Colonic mucosa (tissue), 4 donors: Measurements from ENCODE around the gene SMTNL2. TPM values are rescaled to one million over a fixed set of nuclear protein-coding genes. Genes with fewer than 3 reads are reported as not detected.

Experiments
- DNase-seq: peaks from one replicate; pipeline ENCODE4 v3.0.0-alpha.2; 2020
- H3K27ac ChIP-seq: fragments of 200-600 bp; one replicate; pipeline ENCODE4 v1.8.0; 2021
- H3K27me3 ChIP-seq: fragments of 200-600 bp; one replicate; pipeline ENCODE4 v1.8.0; 2021
- H3K36me3 ChIP-seq: fragments of 200-600 bp; one replicate; pipeline ENCODE4 v1.8.0; 2021
- H3K4me1 ChIP-seq: fragments of 200-600 bp; one replicate; pipeline ENCODE4 v1.8.0; 2021; ENCODE audit warnings: mild to moderate bottlenecking
- H3K4me3 ChIP-seq: fragments of 200-600 bp; one replicate; pipeline ENCODE4 v1.8.0; 2021
- H3K9ac ChIP-seq, 2 donors: one replicate each; pipeline ENCODE4 v1.7.0; 2013; ENCODE audit warnings: control low read depth in 2 of 2, low read depth in 2 of 2, low read length in 2 of 2
- H3K9me3 ChIP-seq: fragments of 200-600 bp; one replicate; pipeline ENCODE4 v1.8.0; 2021
- CTCF ChIP-seq: fragments of 200-600 bp; IDR thresholded peaks from one replicate; pipeline ENCODE4 v1.8.0; 2022; ENCODE audit warnings: antibody characterized with exemption, mild to moderate bottlenecking
- intact Hi-C: fragments of 100-400 bp; cut with DNase I; formaldehyde crosslinking; loops from one replicate; pipeline ENCODE4 v1.14.1; 2022
- total RNA-seq, 2 donors: library from RNA; stranded (reverse); fragmentation: NEBNext Ultra II Directional in 1 of 2; extraction: Animal tissue kit (Norgen Biotek cat#: 25700) in 1 of 2; gene quantifications; one replicate each; pipeline ENCODE4 v1.2.1, GENCODE V29; 2021
- donor health status: healthy.
- donor health status: DM: no; HTN: no; CAD: no.
- donor health status: DM: no; HTN: no; CAD: no.

The SMTNL2 gene
- total RNA-seq, 2 donors from 2014 or later, result 0.27 TPM; not detected in 1

GRCh38 chr17:4569591-4569990 is 14.7 kb upstream of the SMTNL2 start:
- no peak for DNase-seq
- Histone ChIP-seq H3K4me3 (no peak overlapping the region), H3K36me3 (no peaks in the 10 kb centered on the region), H3K27ac (no peak overlapping the region), H3K4me1 (no peaks in the 10 kb centered on the region), H3K9me3 (no peaks in the 10 kb centered on the region), H3K27me3 (no peaks in the 10 kb centered on the region), H3K9ac (no peak overlapping the region)
- TF ChIP-seq CTCF, result no peak
- intact Hi-C loops, result no loop called here

- H3K9me3 ChIP-seq, result no peaks in the 10 kb centered on the region
- H3K36me3 ChIP-seq, result no peaks in the 10 kb centered on the region
- DNase-seq, result no peak
- no peak for TF ChIP-seq CTCF
- intact Hi-C loops, result no loop called here
- H3K4me1 ChIP-seq, result no peaks in the 10 kb centered on the region
- no peaks in the 10 kb centered on the region for H3K27me3 ChIP-seq
- no peak overlapping the region for H3K9ac ChIP-seq
- no peak overlapping the region for H3K27ac ChIP-seq
- H3K4me3 ChIP-seq, result no peak overlapping the region
Observed at GRCh38 chr17:4572131-4572530, 12.2 kb upstream of the SMTNL2 start.

- Histone ChIP-seq H3K27me3 (no peaks in the 10 kb centered on the region), H3K4me1 (no peaks in the 10 kb centered on the region), H3K36me3 (no peaks in the 10 kb centered on the region), H3K27ac (no peak overlapping the region), H3K9me3 (no peaks in the 10 kb centered on the region), H3K9ac (no peak overlapping the region), H3K4me3 (no peak overlapping the region)
- TF ChIP-seq CTCF, result no peak
- DNase-seq, result no peak
- intact Hi-C loops, result no loop called here
Observed at GRCh38 chr17:4573115-4573514, 11.2 kb upstream of the SMTNL2 start.

GRCh38 chr17:4573669-4574068 is 10.7 kb upstream of the SMTNL2 start:
- Histone ChIP-seq H3K36me3 (no peaks in the 10 kb centered on the region), H3K4me1 (no peaks in the 10 kb centered on the region), H3K9ac (no peak overlapping the region), H3K9me3 (no peaks in the 10 kb centered on the region), H3K27ac (no peak overlapping the region), H3K4me3 (no peak overlapping the region), H3K27me3 (no peaks in the 10 kb centered on the region)
- no peak for TF ChIP-seq CTCF
- intact Hi-C loops, result no loop called here
- no peak for DNase-seq

- no peaks in the 10 kb centered on the region for H3K4me1 ChIP-seq
- H3K27me3 ChIP-seq, result no peaks in the 10 kb centered on the region
- no peaks in the 10 kb centered on the region for H3K36me3 ChIP-seq
- H3K4me3 ChIP-seq, result no peak overlapping the region
- H3K27ac ChIP-seq, result no peak overlapping the region
- DNase-seq, result no peak
- no peaks in the 10 kb centered on the region for H3K9me3 ChIP-seq
- intact Hi-C loops, result no loop called here
- no peak overlapping the region for H3K9ac ChIP-seq
- no peak for TF ChIP-seq CTCF
Observed at GRCh38 chr17:4574448-4575045, 9.8 kb upstream of the SMTNL2 start.
